ENCODE results near the gene VNN1.

GRCh38 chr6:132742495-132742894 lies 28.6 kb upstream of the VNN1 start:
- TF ChIP-seq CTCF (IDR thresholded peaks at IDR 0.05) (no peak), POLR2A (IDR thresholded peaks at IDR 0.05) (no peak)
